GM18502 (cell line): ENCODE measurements around the gene GATM.

Source experiments
- ATAC-seq: cut with Tn5 transposase; IDR thresholded peaks from one replicate; pipeline ENCODE4 v1.9.1; 2021; ENCODE audit warnings: mild to moderate bottlenecking; ENCODE audit not compliant: unreplicated experiment, poor library complexity

The GATM gene, protein sequence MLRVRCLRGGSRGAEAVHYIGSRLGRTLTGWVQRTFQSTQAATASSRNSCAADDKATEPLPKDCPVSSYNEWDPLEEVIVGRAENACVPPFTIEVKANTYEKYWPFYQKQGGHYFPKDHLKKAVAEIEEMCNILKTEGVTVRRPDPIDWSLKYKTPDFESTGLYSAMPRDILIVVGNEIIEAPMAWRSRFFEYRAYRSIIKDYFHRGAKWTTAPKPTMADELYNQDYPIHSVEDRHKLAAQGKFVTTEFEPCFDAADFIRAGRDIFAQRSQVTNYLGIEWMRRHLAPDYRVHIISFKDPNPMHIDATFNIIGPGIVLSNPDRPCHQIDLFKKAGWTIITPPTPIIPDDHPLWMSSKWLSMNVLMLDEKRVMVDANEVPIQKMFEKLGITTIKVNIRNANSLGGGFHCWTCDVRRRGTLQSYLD

DNA sequence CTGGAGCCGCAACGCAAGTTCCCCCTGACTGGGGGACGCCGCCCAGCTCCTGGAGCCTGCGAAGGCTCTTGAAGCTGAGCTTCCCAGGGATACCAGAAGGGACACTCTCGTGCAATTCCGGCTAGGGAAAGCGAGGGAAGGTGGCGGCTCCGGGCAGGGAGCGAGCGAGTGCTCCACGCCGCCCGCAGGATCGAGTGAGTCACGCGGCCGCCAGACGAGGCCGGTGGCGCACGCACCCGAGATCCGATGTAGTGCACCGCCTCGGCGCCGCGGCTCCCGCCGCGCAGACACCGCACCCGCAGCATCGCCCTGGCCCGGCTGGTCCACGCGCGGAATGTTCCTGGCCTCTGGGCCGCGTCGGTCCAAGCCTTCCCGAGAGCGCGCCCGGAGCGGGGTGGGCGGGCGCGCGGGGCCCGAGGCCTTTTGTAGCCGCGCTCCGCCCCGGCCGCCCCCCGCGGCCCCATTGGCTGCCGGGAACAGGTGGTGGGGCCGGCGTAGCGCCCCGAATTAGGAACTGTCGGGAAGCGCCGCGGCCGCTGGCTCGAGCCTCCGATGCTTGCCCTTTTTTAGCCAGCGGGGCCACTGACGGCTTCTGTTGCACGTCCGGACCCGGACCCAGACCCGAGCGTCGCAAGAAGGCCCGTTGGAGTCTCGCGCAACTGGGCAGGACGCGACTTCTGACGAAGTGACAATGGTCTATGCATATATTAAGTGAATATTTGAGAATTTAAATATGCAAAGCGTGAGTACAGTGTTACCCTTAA lies at the start of gene GATM:
GATM (minus strand) TSS at position 396 of the 764 bp plus-strand sequence; CDS start at position 305, 91 bp downstream.
- peak; percentile 85 for ATAC-seq

DNA sequence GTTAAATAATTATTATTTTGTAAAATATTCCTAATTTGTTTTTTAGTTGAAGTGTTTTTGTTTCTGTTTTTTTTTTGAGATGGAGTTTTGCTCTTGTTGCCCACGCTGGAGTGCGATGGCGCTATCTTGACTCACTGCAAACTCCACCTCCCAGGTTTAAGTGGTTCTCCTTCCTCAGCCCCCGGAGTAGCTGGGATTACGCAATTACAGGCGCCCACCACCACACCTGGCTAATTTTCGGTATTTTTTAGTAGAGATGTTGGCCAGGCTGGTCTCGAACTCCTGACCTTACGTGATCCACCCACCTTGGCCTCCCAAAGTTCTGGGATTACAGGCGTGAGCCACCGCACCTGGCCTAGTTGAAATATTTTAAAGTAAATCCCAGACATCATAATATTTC lies 48.7 kb upstream of the GATM start:
- no peak for ATAC-seq

DNA sequence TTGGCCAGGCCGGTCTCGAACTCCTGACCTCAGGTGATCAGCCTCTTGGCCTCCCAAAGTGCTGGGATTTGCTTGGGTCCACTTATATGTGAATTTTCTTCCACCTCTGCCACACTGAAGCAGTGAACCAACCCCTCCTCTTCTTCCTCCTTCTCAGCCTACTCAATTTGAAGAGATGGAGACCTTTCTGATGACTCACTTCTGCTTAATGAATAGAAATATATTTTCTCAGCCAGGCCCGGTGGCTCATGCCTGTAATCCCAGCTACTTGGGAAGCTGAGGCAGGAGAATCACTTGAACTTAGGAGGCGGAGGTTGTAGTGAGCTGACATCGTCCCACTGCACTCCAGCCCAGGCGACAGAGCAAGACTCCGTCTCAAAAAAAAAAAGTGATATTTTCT lies 46.8 kb upstream of the GATM start:
- no peak for ATAC-seq

DNA sequence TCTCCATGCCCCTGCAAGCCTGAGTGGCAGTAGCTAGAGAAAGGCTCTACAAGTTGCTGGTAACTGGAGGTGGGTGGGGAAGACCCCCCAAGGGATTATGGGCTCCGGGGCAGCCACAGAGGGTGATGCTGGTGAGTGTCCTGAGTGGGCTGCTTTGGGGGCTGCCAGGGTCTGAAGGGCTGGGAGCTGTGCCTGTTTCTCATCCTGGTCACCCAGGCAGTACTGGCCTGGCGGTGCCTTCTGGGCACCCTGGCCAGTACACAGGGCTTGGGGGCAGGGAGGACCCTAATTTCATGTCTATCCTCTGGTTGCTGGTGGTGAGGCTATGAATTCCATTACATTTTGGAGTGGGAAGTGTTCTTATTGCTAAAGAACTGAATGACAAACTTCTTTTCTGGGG lies 46.1 kb upstream of the GATM start:
- ATAC-seq = no peak

DNA sequence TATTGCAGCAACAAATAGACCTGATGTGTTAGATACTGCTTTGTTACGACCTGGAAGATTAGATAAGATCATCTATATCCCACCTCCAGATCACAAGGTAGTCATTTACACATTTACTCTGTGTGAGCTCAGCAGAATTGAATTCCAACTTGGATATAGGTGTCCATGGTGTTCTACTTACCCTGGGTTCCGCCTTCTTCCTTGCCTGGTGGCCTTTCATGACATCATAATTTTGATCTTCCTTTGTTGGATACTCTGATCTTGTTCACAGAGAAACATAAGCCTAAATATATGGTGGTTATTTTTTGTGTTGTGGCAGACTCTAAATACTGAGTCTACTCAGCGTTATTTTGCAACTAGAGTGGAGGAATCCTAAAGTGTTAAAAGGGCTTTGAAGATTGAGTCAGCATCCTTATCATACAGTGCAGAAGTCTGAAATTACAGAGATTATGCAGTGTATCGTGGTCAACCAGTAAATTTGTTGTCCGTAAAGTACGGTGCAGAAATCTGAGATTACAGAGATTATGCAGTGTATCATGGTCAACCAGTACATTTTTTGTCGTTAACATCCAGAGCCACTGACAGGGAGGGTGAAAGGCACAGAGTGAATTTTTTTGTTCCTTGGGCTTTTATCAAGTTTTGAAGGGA lies 39.1 kb upstream of the GATM start:
- ATAC-seq = no peak

DNA sequence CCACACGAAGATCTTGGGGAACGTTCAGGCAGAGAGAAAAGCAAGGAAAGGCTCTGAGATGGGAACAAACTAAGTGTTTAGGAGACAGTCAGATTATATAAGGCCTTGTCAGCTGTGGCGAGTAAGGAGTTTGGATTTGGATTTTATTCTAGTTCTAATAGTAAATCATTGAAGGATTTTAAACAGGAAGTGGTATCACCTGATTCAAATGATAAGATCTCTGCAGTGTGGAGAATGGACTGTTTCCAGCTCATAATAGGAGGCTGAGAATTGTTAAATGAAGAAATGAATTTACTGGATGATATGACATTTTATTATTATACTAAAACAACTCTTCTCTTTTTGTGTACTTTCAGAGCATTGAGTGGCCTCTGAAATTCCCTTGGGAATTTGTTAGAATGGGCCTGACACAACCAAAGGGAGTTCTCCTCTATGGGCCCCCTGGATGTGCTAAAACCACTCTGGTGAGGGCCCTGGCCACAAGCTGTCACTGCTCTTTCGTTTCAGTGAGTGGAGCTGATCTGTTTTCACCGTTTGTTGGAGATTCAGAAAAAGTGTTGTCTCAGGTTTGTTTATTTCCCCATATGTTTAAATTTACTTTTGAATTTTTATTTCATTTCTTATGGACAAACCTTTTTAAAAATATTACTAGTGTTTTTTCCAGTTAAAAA lies 36.0 kb upstream of the GATM start:
- ATAC-seq = no peak

DNA sequence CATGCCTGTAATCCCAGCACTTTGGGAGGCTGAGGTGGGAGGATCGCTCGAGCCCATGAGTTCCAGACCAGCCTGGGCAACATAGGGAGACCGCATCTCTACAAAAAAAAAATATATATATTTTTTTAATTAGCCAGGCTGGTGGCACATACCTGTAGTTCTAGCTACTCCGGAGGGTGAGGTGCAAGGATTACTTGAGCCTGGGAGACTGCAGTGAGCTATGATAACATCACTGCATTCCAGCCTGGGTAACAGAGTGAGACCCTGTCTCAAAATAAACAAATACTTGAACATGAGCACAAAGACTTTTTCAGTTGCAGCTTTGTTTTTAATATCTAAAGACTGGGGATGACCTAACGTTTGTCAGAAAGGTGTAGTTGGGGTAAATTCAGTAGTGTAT lies 31.3 kb upstream of the GATM start:
- ATAC-seq = no peak

DNA sequence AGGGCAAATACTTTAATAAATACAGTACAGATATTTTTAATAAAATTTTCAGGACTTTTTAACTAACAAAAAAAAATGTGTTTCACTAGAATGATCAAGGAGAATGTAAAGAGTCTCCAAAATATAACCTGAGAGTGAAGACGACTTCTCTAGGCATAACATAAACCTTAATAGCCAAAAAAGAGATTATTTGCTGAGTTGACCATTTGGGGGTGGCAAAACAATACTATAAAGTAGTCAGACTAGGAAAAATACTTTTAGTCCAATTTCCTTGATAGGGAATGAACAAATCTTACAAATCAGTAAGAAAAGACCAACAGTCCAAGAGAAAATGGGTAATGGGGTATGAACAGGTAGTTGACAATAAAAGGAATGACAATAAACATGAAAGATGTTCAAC lies 29.4 kb upstream of the GATM start:
- ATAC-seq = no peak

DNA sequence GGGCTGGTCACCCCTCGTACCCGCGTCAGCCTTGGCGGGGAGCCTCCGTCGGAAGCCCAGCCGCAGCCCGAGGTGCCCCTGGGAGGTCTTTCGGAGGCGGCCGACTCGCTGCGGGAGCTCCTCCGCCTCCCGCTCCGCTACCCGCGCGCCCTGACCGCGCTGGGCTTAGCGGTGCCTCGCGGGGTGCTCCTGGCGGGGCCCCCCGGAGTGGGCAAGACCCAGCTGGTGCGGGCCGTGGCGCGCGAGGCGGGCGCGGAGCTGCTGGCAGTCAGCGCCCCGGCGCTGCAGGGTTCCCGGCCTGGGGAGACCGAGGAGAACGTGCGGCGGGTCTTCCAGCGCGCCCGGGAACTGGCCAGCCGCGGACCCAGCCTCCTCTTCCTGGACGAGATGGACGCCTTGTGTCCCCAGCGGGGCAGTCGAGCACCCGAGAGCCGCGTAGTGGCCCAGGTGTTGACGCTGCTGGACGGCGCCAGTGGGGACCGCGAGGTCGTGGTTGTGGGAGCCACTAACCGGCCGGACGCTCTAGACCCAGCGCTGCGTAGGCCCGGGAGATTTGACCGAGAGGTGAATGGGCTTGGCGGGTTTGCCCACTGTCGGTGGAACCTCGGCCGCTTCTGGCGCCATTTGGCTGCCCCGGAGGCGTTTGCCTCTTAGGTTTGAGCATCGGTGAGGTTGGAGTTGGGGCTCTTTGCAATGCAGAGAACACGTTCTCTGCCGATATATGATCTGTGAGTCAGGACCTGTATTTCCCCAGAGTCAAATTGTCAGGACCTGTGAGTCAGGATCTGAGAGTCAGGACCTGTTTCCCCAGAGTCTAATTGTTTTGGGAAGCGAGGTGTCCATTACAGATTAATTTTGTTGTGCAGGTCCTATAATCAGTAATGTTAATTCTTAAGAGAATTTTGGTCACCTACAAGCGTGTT lies 24.9 kb upstream of the GATM start:
- ATAC-seq = peak; percentile 24

DNA sequence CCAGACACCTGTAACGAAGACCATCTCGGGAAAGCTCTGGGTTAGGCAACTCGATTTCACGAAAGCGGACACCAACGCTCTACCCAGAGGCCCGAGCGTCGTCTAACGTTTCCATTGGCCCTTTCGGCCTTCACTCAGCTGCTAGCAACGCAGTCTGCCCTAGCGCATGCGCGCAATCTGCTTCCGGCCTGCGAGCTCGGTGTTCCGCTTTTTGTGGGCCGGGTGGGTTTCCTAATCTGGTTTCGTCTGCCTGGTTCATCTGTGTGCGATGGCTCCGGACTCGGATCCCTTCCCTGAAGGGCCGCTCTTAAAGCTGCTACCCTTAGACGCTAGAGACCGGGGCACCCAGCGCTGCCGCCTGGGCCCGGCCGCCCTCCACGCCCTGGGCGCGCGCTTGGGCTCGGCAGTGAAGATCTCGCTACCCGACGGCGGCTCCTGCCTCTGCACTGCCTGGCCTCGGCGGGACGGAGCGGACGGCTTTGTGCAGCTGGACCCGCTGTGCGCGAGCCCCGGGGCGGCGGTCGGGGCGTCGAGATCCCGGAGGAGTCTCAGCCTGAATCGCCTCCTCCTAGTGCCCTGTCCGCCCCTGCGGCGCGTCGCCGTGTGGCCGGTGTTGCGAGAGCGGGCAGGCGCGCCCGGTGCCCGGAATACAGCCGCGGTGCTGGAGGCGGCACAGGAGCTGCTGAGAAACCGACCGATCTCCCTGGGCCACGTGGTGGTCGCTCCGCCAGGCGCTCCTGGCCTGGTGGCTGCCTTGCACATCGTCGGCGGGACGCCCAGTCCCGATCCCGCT lies 24.0 kb upstream of the GATM start:
- peak; percentile 85 for ATAC-seq

DNA sequence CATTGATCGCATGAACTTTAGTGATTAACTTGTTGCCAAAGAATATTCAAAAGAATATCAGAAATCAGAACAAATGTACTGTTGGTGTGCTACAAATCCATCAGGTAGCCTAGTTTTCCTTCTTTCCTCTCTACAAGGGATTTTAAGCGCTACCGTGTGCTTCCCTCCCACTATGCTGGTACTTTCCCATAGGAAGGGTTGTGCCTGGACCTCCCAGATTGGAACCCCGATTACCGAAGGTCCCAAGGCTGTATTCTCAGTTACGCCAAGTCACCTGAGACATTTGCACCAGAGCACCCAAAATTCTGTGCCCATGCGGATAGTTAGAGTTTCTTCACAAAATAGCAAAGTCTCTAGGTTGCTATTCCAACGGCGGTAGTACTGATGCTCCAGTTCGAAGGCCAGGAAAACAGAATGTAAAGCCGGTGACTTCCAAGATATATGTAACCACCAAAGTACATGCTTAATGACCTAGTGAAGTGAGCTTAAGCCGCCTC lies 23.4 kb upstream of the GATM start:
- peak; percentile 9 for ATAC-seq

DNA sequence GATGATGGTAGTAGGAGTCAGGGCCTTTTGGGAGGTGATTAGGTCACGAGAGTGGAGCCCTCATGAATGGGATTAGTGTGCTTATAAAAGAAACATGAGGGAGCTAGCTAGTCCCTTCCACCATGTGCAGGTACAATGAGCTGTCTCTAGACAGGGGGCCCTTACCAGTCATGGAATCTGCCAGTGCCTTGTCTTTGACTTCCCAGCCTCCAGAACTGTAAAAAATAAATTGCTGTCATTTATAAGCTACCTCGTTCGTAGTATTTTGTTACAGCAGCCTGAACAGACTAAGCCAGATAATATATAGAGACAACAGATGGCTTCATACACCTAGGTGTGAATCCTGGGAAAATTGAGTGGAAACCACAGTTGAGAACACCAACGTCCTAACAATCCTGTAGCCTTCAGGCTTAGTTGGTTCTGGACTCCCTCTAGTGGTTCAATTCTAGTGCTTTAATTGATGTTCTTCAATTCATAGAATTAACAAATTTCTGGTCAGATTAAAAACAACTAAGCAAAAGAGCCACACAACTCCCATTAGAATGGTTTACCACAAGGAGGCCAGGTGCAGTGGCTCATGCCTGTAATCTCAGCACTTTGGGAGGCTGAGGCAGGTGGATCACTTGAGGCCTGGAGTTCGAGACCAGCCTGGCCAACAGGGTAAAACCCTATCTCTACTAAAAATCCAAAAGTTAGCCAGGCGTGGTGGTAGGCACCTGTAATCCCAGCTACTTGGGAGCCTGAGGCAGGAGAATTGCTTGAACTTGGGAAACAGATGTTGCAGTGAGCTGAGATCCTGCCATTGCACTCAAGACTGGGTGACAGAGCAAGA lies 21.3 kb upstream of the GATM start:
- no peak for ATAC-seq

DNA sequence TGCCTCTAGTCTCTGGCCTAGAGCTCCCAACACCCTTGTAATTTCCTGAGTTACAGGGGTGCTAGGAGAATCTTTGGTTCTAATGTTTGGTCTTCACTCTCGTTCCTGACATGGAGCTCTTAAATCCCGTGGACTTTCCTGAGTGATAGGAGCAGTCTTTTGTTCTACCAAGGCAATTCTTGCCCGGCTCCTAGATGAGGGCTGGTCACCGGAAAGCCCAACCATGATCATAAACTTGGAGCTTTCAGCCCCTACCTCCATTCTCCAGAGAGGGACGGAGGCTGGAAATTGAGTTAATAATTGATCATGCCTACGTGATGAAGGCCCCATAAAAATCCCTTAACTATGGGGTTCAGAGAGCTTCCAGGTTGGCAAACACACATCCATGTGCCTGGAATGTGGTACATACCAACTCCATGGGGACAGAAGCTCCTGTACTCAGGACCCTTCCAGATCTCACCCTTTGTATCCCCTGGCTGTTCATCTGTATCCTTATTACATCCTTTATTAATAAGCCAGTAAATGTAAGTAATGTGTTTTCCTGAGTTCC lies 18.8 kb upstream of the GATM start:
- no peak for ATAC-seq

DNA sequence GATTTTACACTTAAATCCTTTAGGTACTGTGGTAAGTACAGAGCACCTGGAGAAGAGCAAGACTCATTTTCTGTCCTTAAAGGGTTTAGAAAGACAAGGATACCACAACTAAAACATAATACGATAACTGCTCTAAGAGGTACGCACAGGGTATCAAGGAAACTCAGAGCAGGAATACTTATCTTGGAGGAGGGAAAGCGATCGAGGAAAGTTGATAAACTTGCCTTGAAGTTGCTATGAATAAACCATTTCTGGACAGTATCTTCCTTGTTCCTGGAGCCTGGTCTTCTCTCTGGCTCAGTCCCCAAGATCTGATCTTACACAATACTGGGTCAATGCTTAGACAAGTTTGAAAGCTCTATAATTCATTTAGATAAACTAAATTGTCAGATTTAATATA lies 17.6 kb upstream of the GATM start:
- no peak for ATAC-seq

DNA sequence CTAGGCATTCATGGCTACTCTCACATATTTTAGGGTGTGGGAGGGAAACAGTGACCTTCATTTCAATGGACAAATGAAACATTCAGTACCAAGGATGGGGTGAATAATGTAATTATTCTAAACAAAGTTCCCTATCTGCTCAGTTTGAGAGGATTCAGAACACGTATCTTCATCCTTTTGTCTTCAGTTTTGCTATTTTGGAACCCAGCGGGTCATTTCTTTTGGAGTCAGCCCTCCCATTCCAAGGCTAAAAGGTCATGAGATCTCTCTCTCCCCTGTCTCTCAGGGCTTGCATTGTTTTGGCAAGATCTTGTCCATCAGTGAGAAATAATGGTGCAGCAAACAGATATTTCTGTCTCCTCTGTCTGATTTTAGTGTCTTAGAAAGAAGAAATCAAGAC lies 16.3 kb upstream of the GATM start:
- no peak for ATAC-seq

DNA sequence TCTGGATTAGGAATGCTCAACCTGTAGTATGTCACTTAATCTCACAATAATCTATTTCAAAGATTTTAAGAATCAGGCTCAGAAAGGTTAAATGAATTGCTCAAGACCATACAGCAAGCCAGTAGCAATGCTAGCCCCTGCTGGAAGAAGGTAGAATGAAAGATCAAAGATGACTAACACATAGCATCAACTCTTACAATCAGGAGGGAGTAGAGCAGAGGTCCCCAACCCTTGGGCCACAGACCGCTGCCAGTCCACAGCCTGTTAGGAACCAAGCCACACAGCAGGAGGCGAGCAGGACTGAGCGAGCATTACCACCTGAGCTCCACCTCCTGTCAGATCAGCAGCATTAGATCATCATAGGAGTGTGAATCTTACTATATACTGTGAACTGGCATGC lies 15.5 kb upstream of the GATM start:
- ATAC-seq = no peak

DNA sequence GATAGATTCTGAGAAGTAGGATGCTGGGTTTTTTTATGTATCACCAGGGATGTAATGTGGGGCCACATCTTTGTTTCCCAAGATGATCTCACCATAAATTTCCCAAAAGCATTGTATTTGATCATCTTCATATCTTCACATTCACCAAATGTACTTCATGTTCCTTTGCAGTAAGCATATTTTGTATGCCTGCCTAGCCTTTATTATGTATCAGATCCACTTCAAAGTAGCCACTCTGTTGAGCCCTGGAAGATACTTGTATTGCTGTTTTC lies 14.2 kb upstream of the GATM start:
- ATAC-seq = no peak
